HG03025 (cell line): ENCODE results near the gene CREB5.
"Not testable (repeated sequence)": the region's sequence is repeated elsewhere in the genome, so short reads cannot be mapped to it uniquely, and the experiment has no call there.

Source experiments
- ATAC-seq: cut with Tn5 transposase; IDR thresholded peaks from one replicate; pipeline ENCODE4 v1.9.1; 2021; ENCODE audit warnings: mild to moderate bottlenecking, moderate library complexity; ENCODE audit not compliant: unreplicated experiment, low FRiP score

CREB5 gene

GRCh38 chr7:28786156-28786555, 373.8 kb downstream of the CREB5 start:
- ATAC-seq, result not testable (repeated sequence)

DNA sequence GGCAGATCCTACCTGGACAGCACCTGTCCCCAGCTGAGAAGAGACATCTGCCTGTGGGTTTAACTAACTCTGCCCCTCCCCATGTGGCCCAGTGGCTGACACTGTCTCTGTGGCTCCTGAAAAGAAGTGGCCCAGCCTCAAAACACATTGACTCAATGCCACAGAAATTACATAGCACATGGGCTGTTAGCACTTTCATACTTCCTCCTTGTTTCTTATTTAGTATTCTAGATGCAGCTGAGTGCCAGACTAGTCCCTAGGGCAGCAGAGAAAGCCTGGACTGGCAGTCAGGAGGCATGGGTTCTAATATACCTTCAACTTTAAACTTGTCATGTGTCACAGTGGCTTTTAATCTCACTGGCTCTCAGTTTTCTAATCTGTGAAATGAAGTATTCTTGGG, 374.8 kb downstream of the CREB5 start:
- ATAC-seq, result no peak

GRCh38 chr7:28790467-28790866, 378.1 kb downstream of the CREB5 start:
- no peak for ATAC-seq

DNA sequence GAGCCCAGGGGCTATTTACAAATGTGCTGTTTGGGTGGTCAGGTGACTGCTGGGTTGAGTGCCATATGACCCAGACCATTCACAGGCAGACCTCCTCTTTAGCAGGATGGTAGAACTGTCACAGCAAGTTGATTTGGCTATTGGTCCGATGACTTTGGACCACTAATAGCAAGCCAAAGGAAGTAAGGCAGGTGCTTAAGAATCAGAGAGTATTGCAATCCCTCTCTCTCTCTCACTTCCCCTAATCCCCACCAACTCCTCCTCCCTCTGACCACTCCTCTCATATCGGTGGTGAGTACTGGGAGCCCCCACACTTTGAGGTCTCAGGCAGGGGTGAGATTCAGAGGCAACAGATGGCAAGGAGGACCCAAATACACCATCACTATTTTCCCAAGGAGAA, 380.5 kb downstream of the CREB5 start:
- ATAC-seq, result no peak

GRCh38 chr7:28793381-28794085, 381.2 kb downstream of the CREB5 start:
- no peak for ATAC-seq

- no peak for ATAC-seq
Observed at GRCh38 chr7:28798274-28798673, 386.0 kb downstream of the CREB5 start.

- no peak for ATAC-seq
Observed at GRCh38 chr7:28799619-28800018, 387.3 kb downstream of the CREB5 start.

GRCh38 chr7:28800150-28800549, 387.8 kb downstream of the CREB5 start:
- ATAC-seq, result no peak

DNA sequence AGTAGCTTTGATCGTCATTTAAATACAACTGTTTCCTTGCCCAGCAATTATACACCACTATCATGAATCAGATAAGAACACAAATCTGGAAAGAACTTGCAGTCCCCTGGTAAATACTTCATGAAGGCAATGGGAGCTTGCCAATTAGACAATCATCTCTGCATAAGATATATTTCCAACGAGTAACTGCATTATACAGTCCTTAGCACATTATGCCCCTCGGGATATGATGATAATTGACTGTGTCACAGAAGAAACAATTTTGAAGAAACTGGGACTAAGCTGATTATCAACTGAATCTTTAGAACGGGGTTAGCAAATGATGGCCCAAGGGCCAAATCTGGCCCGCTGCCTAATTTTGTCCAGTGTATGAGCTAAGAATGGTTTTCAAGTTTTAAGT, 390.1 kb downstream of the CREB5 start:
- no peak for ATAC-seq

DNA sequence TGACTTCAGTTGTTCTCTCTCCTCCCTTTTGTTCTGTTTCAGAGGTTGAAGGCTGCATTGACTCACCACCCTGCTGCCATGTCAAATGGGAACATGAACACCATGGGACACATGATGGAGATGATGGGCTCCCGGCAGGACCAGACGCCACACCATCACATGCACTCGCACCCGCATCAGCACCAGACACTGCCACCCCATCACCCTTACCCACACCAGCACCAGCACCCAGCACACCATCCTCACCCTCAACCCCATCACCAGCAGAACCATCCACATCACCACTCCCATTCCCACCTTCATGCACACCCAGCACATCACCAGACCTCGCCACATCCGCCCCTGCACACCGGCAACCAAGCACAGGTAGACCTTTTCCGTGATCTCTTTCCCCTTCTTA, 391.8 kb downstream of the CREB5 start:
- no peak for ATAC-seq

DNA sequence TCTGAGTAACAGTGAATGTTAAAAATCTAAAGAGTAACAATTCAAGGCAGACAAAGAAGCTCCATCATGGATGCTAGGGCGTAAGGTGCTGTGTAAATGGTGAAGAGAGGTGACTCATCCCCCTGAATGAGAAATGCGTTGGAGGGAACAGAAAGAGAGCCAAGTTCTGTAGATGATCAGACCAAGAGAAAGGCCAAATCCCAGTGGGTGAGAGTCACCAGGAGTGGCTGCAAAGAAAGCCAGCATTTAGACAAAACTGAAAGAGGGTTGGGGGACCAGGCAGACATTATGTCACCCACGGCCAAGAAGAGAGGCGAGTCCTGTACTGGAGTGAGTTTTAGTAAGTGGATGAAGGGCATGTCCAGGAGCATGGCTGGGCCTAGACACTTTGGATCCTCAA, 392.7 kb downstream of the CREB5 start:
- ATAC-seq, result no peak

DNA sequence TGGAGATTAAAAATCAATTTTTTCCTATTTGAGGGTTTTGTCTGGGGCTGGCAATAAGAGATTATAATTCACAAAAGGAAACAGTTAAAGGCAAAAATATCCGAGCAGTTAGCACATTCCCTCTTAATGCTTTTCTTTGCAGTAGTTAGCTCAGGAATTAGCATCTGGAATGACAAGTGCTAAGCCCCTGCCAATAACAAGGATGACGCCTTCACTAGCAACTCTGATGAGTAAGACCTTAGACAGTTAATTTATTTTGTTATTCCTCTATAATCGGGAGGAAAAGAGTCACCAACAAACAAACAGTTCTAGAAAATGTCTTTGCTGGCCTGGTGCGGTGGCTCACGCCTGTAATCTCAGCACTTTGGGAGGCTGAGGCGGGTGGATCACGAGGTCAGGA, 394.5 kb downstream of the CREB5 start:
- ATAC-seq, result no peak

DNA sequence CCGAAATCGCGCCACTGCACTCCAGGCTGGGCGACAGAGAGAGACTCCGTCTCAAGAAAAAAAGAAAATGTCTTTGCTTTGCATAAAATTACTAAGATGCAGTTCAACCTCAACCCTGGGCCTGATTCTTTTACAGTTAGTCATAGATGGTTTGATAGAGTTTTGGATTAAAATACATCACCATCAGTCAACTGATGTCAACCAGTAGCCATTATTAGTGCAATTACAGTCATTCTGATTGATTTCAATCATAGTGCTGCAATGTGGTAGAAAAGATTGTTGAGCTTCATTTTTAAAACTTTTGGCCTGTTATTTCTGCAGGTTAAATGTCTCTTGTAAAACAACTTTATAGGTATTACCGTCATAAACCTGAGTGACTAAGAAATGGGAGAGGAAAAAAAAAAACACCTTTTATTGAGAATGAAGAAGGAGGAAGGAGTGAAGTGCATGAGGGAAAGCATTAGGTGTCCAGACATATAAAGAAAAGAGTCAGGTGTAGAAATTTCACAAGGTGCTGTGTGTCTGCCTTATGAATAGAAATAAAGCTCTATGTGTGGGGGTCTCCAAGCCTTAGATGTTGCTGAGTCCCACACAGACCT, 395.2 kb downstream of the CREB5 start:
- ATAC-seq, result no peak

DNA sequence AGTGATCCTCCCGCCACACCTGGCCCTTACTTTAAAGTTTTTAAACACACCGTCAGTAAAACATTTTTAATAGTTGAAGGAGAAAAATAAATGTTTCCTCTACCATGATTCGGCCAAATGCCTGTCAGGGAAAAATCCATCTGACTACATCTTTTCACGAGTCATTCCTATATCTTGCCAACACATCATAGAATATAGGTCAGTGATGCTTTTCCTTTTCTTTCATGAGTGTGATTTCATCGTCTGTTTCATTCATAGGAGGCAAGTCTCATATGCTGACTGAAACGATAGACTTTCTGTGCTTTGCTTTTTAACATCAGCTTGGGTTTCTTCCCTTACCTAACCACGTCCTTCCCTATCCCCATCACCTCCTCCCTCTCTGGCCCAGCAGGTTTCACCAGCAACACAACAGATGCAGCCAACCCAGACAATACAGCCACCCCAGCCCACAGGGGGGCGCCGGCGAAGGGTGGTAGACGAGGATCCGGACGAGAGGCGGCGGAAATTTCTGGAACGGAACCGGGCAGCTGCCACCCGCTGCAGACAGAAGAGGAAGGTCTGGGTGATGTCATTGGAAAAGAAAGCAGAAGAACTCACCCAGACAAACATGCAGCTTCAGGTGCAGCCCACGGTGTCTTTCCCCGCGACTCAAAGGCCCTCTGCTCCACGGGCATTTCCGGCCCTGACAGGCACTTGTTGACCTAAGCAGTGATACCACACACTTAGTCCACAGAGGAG, 396.6 kb downstream of the CREB5 start:
- no peak for ATAC-seq

DNA sequence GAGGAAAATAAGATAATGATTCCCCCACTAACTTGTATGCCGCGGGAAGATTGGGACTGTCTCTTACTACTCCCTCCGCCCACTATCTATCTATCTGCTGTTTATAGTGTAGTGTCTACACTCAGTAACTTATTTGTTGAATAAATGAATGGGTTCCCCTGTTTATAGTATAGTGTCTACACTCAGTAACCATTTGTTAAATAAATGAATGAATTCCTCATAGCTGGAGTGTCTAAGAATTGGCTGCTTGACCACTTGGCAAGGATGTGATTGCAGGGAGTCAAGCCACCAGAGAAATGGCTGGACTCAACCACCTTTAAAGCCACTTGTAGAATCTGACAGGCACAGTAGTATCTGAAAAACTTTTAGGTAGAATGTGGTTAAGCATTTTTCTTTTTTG, 398.7 kb downstream of the CREB5 start:
- ATAC-seq, result no peak

DNA sequence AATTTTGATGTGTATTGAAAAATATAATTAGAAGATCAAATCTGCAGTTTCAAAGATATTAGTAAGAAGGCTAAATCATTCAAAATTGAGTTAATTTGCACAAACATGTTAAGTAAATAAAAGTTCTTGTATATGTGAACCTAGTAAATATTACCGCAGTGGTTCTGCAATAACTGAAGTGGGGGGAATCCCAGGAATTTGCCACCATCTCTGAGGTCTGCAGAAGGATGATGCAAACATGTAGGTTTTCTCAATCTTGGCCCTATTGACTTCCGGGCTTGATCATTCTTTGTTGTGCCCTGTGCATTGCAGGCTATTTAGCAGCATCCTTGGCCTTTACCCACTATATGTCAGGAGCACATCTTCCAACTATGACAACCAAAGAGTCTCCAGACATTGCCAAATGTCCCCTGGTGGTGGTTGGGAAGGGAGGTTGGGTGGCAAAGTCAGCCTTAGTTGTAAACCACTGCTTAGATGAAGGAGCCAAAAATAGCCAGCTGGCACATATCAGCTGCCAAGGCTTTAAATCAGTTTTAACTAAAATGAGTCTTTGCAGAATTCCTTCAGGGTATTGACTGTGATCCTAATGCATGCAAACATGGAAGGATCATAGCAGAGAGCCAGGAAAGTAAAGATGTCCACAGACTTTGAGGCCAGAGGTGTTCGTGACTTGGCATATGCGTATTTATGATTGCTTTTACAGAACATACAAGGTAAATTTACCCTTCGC, 399.5 kb downstream of the CREB5 start:
- no peak for ATAC-seq

GRCh38 chr7:28812616-28813015, 400.3 kb downstream of the CREB5 start:
- no peak for ATAC-seq

DNA sequence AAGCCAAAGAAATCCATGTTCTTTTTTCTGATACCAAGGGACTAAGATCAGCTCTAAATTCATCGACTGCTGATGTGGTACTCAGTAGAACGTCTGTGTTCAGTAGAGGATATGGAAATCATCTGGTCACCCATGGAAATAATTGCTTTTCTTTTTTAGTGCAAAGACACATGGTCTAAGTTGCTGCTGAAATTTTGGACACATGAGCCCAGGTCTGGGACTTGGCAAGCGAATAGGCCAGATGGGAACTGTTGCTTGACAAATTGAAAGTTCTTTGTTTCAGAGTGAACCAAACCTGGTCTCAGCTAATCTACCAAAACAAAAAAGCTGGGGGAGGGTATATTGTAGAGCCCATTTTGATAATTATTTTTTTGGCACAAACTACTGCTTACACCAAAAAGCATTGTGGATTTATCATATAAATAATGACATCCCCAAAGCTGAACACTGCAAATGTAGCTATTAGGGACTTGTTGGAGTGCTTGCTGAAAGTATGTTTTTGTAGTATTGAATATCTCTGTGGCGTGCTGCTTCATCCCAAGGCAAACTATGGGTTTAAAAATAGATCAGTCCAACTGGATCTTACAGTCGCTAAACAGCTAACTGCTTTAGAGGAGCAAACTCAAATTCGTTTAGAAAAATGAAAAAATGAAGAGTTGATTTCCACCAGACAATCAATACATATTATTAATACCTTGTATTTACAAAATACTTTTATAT, 401.1 kb downstream of the CREB5 start:
- peak; percentile 50 for ATAC-seq

- ATAC-seq, result peak; percentile 47
Observed at GRCh38 chr7:28815369-28815927, 403.1 kb downstream of the CREB5 start.

DNA sequence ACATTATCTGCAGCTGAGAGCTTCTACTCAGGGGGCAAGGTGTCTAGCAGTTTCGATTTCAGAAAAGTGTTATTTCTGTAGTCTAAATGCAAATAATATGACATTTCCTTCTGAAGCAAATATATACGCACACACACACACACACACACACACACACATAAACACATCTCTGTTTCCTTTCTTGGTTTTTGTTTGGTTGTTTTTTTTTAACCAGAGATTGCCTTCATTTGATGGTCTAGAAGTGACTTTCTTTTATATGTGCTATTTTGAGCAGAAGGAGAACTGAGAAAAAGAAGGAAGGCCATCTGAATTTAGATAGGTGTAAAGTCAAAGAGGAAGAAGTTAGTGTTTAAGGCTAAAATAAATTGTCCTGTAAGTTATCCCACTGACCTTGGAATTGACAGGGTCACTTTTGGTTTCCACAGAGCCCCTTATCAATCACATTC, 403.6 kb downstream of the CREB5 start:
- peak; percentile 78 for ATAC-seq
